HepG2 (cell line): Measurements from ENCODE around the gene SFXN2. TPM values are rescaled to one million over a fixed set of nuclear protein-coding genes. Genes with fewer than 3 reads are reported as not detected.

ENCODE experiments used
- ATF1 ChIP-seq: IDR thresholded peaks from 2 replicates; pipeline ENCODE4 v1.6.1; 2016; ENCODE audit warnings: mild to moderate bottlenecking, control low read depth
- ATF7 ChIP-seq, 2 experiments: fragments of 450-650 bp in 1 of 2; sonication (generic) in 1 of 2; formaldehyde crosslinking in 1 of 2; IDR thresholded peaks; 2 replicates each; pipeline versions ENCODE4 v1.4.0 to v1.6.1; 2016 to 2020; ENCODE audit warnings: antibody characterized with exemption in 1 of 2, mild to moderate bottlenecking in 1 of 2, missing genetic modification reagents in 1 of 2
- CAMTA2 ChIP-seq: sonication (generic); formaldehyde crosslinking; IDR thresholded peaks from 2 replicates; pipeline ENCODE4 v1.4.0; 2020; ENCODE audit warnings: mild to moderate bottlenecking, missing genetic modification reagents, borderline replicate concordance
- FOXK2 ChIP-seq: fragments of 450-650 bp; IDR thresholded peaks from 2 replicates; pipeline ENCODE4 v1.6.1; 2016
- HDAC1 ChIP-seq: sonication (generic); formaldehyde crosslinking; IDR thresholded peaks from 2 replicates; pipeline ENCODE4 v1.5.1; 2020; ENCODE audit warnings: mild to moderate bottlenecking, missing genetic modification reagents
- HDAC2 ChIP-seq: sonication (generic); formaldehyde crosslinking; IDR thresholded peaks from 2 replicates; pipeline ENCODE4 v1.4.0; 2020; ENCODE audit warnings: missing genetic modification reagents
- HDAC6 ChIP-seq: fragments of 200-600 bp; sonication (generic); IDR thresholded peaks from 2 replicates; pipeline ENCODE4 v1.7.0; 2017; ENCODE audit warnings: mild to moderate bottlenecking, antibody characterized with exemption, low read length, low read depth
- MIXL1 ChIP-seq: IDR thresholded peaks from 2 replicates; pipeline ENCODE4 v1.6.1; 2016
- NFIC ChIP-seq: IDR thresholded peaks from 2 replicates; pipeline ENCODE4 v1.6.1; 2012; ENCODE audit warnings: mild to moderate bottlenecking, low read length, inconsistent platforms
- NFYC ChIP-seq: IDR thresholded peaks from 2 replicates; pipeline ENCODE4 v1.6.1; 2016; ENCODE audit warnings: missing genetic modification reagents, missing compliant biosample characterization
- SOX13 ChIP-seq, 3 experiments: fragments of 450-650 bp in 1 of 3; sonication (generic) in 1 of 3; formaldehyde crosslinking in 1 of 3; IDR thresholded peaks in 2 of 3; conservative IDR thresholded peaks in 1 of 3; 2 replicates each; pipeline versions ENCODE4 v1.5.0 to v1.6.1; 2016 to 2020; ENCODE audit warnings: antibody characterized with exemption in 1 of 3, mild to moderate bottlenecking in 1 of 3, missing compliant biosample characterization in 1 of 3, missing genetic modification reagents in 1 of 3, moderate library complexity in 1 of 3
- SOX6 ChIP-seq, 2 experiments: fragments of 450-650 bp in 1 of 2; sonication (generic) in 1 of 2; formaldehyde crosslinking in 1 of 2; IDR thresholded peaks; 2 replicates each; pipeline versions ENCODE4 v1.4.0 to v1.6.1; 2017 to 2020; ENCODE audit warnings: antibody characterized with exemption in 1 of 2, mild to moderate bottlenecking in 1 of 2, missing genetic modification reagents in 1 of 2
- STAG1 ChIP-seq: sonication (generic); formaldehyde crosslinking; IDR thresholded peaks from 2 replicates; pipeline ENCODE4 v1.4.0; 2020; ENCODE audit warnings: missing genetic modification reagents
- TEAD3 ChIP-seq: optimal IDR thresholded peaks from 2 replicates; pipeline ENCODE3; 2016; ENCODE audit warnings: borderline replicate concordance
- YEATS4 ChIP-seq: sonication (generic); formaldehyde crosslinking; IDR thresholded peaks from 2 replicates; pipeline ENCODE4 v1.4.0; 2020; ENCODE audit warnings: missing genetic modification reagents, borderline replicate concordance
- ZFYVE20 ChIP-seq: sonication (generic); formaldehyde crosslinking; IDR thresholded peaks from 2 replicates; pipeline ENCODE4 v1.8.0; 2023; ENCODE audit warnings: low read depth, mild to moderate bottlenecking, moderate library complexity, missing genetic modification reagents, borderline replicate concordance
- ZNF207 ChIP-seq: fragments of 450-650 bp; IDR thresholded peaks from 2 replicates; pipeline ENCODE4 v1.6.1; 2016; ENCODE audit warnings: antibody characterized with exemption, borderline replicate concordance
- ZNF317 ChIP-seq: sonication (generic); formaldehyde crosslinking; IDR thresholded peaks from 2 replicates; pipeline ENCODE4 v1.5.0; 2020; ENCODE audit warnings: mild to moderate bottlenecking, missing genetic modification reagents
- ZNF792 ChIP-seq: IDR thresholded peaks from 2 replicates; pipeline ENCODE4 v1.6.1; 2016
- ZSCAN21 ChIP-seq: sonication (generic); formaldehyde crosslinking; IDR thresholded peaks from 2 replicates; pipeline ENCODE4 v1.8.0; 2022; ENCODE audit warnings: mild to moderate bottlenecking, missing genetic modification reagents, moderate library complexity, borderline replicate concordance
- ZZZ3 ChIP-seq: sonication (generic); formaldehyde crosslinking; IDR thresholded peaks from 2 replicates; pipeline ENCODE4 v1.4.0; 2020; ENCODE audit warnings: missing genetic modification reagents, mild to moderate bottlenecking, borderline replicate concordance
- polyA plus RNA-seq, 8 experiments: library from polyadenylated mRNA; depleted of rRNA in 3 of 8; stranded (reverse) in 7 of 8; unstranded in 1 of 8; fragments of >200 nt; fragmentation: Illumina TruSeq in 4 of 8; extraction: Trizol in 4 of 8; gene quantifications; 2 replicates each; pipeline versions ENCODE4 v1.2.1 to v1.2.3, GENCODE V29; 2011 to 2016; ENCODE audit warnings: low read depth in 4 of 8, missing spikeins in 1 of 8, mixed read lengths in 1 of 8; ENCODE audit not compliant: insufficient read depth in 1 of 8
- total RNA-seq, 5 experiments: library from RNA; depleted of rRNA; stranded (reverse); fragments of >200 nt; fragmentation: Illumina TruSeq; extraction: Trizol; gene quantifications; 2 replicates each; pipeline ENCODE4 v1.2.3, GENCODE V29; 2016; ENCODE audit warnings: low read depth in 1 of 5
- TF ChIP-seq, protein P1 (sequence below): sonication (generic); formaldehyde crosslinking; IDR thresholded peaks from 2 replicates; pipeline ENCODE4 v1.4.0; 2020; ENCODE audit warnings: mild to moderate bottlenecking, missing genetic modification reagents
- TF ChIP-seq, protein P2 (sequence below): sonication (generic); formaldehyde crosslinking; IDR thresholded peaks from 2 replicates; pipeline ENCODE4 v1.8.1; 2023; ENCODE audit warnings: missing genetic modification reagents, inconsistent platforms, borderline replicate concordance
- TF ChIP-seq, protein P3 (sequence below): sonication (generic); formaldehyde crosslinking; IDR thresholded peaks from 2 replicates; pipeline ENCODE4 v1.4.0; 2020; ENCODE audit warnings: missing genetic modification reagents
- TF ChIP-seq, protein P4 (sequence below): sonication (generic); formaldehyde crosslinking; IDR thresholded peaks from 2 replicates; pipeline ENCODE4 v1.4.0; 2020; ENCODE audit warnings: missing genetic modification reagents, low read depth, mild to moderate bottlenecking, borderline replicate concordance

The SFXN2 gene
- total and polyA plus RNA-seq, 2 of the 13 experiments (the other 11 are each of a cell fraction or from before 2014, with no cell fraction given) = 12.8 to 21.1 TPM

DNA sequence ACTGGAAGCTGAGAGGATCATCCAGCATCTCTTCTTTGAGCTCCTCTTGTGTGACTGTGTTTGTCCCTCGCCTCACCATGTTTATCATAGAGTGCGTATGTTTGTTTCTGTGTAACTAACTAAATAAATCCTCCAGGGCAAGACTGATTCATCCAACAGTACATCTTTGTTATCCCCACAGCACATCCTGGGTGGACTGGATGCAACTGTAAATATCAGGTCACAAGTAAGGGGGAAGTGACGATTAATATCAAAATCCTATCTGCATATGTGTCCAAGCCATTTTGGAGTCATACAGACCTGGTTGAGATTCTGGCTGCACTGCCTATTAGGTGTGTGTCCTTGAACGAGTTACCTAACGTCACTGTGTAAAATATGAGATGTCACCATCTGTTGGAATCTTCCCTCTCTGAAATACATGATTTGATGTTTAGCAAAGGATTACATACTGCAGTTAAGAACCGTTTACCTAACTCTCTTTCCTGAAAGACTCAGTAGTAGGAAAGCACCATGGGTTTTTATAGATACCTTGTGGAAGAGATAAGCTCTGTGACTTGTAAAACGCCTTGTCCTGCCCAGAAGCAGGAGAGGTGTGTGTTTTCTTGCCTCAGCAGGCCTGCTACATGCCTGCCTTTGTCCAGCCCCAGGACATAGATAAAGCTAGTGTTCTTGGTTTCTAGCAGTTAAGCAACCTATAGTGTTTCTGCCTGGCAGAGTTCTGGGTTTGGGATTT lies 55.1 kb downstream of the SFXN2 start (continued):
- TF ChIP-seq, protein P1, sequence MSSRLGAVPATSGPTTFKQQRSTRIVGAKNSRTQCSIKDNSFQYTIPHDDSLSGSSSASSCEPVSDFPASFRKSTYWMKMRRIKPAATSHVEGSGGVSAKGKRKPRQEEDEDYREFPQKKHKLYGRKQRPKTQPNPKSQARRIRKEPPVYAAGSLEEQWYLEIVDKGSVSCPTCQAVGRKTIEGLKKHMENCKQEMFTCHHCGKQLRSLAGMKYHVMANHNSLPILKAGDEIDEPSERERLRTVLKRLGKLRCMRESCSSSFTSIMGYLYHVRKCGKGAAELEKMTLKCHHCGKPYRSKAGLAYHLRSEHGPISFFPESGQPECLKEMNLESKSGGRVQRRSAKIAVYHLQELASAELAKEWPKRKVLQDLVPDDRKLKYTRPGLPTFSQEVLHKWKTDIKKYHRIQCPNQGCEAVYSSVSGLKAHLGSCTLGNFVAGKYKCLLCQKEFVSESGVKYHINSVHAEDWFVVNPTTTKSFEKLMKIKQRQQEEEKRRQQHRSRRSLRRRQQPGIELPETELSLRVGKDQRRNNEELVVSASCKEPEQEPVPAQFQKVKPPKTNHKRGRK (CRISPR knock-in tag) = no peak
- TF ChIP-seq ZNF317 (CRISPR knock-in tag) (no peak), ATF7 (IDR thresholded peaks at IDR 0.05) (no peak), ATF7 (CRISPR knock-in tag; IDR thresholded peaks at IDR 0.05) (no peak), ZNF207 (no peak), YEATS4 (no peak), ZNF792 (CRISPR knock-in tag) (no peak), ZZZ3 (no peak), HDAC2 (CRISPR knock-in tag) (no peak), HDAC1 (CRISPR knock-in tag) (peak; percentile 46; the same call in 1 of the 2 replicates), HDAC6 (no peak), NFYC (CRISPR knock-in tag) (no peak), SOX6 (IDR thresholded peaks at IDR 0.05) (no peak), SOX6 (CRISPR knock-in tag; IDR thresholded peaks at IDR 0.05) (peak; percentile 83), NFIC (no peak; the same call in none of the 2 replicates), ZSCAN21 (CRISPR knock-in tag) (no peak), STAG1 (CRISPR knock-in tag) (no peak), TEAD3 (CRISPR knock-in tag) (no peak), MIXL1 (no peak), CAMTA2 (CRISPR knock-in tag) (no peak), FOXK2 (peak; percentile 93), ZFYVE20 (no peak), ATF1 (CRISPR knock-in tag) (0 out of 2 replicates have a peak, but pooled peaks have one; percentile 36), SOX13 (IDR thresholded peaks at IDR 0.05) (no peak), SOX13 (CRISPR knock-in tag; conservative IDR thresholded peaks at IDR 0.05 in 1 of 2, IDR thresholded peaks at IDR 0.05 in 1 of 2) (peak in 1 of 2 experiments; percentile 64; a peak in 2 of 4 replicates)
- TF ChIP-seq, protein P2, sequence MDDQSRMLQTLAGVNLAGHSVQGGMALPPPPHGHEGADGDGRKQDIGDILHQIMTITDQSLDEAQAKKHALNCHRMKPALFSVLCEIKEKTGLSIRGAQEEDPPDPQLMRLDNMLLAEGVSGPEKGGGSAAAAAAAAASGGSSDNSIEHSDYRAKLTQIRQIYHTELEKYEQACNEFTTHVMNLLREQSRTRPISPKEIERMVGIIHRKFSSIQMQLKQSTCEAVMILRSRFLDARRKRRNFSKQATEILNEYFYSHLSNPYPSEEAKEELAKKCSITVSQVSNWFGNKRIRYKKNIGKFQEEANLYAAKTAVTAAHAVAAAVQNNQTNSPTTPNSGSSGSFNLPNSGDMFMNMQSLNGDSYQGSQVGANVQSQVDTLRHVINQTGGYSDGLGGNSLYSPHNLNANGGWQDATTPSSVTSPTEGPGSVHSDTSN (CRISPR knock-in tag) = no peak
- TF ChIP-seq, protein P3, sequence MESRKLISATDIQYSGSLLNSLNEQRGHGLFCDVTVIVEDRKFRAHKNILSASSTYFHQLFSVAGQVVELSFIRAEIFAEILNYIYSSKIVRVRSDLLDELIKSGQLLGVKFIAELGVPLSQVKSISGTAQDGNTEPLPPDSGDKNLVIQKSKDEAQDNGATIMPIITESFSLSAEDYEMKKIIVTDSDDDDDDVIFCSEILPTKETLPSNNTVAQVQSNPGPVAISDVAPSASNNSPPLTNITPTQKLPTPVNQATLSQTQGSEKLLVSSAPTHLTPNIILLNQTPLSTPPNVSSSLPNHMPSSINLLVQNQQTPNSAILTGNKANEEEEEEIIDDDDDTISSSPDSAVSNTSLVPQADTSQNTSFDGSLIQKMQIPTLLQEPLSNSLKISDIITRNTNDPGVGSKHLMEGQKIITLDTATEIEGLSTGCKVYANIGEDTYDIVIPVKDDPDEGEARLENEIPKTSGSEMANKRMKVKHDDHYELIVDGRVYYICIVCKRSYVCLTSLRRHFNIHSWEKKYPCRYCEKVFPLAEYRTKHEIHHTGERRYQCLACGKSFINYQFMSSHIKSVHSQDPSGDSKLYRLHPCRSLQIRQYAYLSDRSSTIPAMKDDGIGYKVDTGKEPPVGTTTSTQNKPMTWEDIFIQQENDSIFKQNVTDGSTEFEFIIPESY = no peak
- TF ChIP-seq, protein P4, sequence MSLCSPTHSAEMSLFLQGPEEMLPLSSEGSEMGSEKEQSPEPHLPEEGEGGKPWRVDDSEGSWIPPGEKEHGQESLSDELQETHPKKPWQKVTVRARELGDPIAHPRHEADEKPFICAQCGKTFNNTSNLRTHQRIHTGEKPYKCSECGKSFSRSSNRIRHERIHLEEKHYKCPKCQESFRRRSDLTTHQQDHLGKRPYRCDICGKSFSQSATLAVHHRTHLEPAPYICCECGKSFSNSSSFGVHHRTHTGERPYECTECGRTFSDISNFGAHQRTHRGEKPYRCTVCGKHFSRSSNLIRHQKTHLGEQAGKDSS = no peak
